Astrocyte (in vitro differentiated cells and primary cell): Measurements from ENCODE around the gene GRM7. TPM values are rescaled to one million over a fixed set of nuclear protein-coding genes. Genes with fewer than 3 reads are reported as not detected.

Experiments used
- DNase-seq: peaks from one replicate; pipeline ENCODE4 v3.0.0-alpha.2; 2010; ENCODE audit warnings: low read depth
- FAIRE-seq: peaks from 2 replicates; lab custom pipeline; 2011; peaks lifted over from hg19 to GRCh38; lab: Jason Lieb, UNC
- H2AFZ ChIP-seq: 2 replicates; pipeline ENCODE4 v1.6.0; 2012; ENCODE audit warnings: low read depth, low read length, inconsistent platforms
- H3K27ac ChIP-seq: 2 replicates; pipeline ENCODE4 v1.5.1; 2011; ENCODE audit warnings: low read depth, low read length, inconsistent platforms
- H3K27me3 ChIP-seq: 2 replicates; pipeline ENCODE4 v1.6.0; 2011; ENCODE audit warnings: low read length, inconsistent platforms; ENCODE audit not compliant: insufficient read depth
- H3K36me3 ChIP-seq: 2 replicates; pipeline ENCODE4 v1.5.1; 2011; ENCODE audit warnings: low read length, inconsistent platforms; ENCODE audit not compliant: insufficient read depth
- H3K4me1 ChIP-seq: 2 replicates; pipeline ENCODE4 v1.5.1; 2011; ENCODE audit warnings: low read length, inconsistent platforms; ENCODE audit not compliant: insufficient read depth
- H3K4me2 ChIP-seq: 2 replicates; pipeline ENCODE4 v1.6.0; 2012; ENCODE audit warnings: low read length, inconsistent platforms
- H3K4me3 ChIP-seq: 2 replicates; pipeline ENCODE4 v1.5.1; 2011; ENCODE audit warnings: low read depth, mild to moderate bottlenecking, low read length, inconsistent platforms; ENCODE audit not compliant: insufficient read depth
- H3K79me2 ChIP-seq: 2 replicates; pipeline ENCODE4 v1.6.0; 2012; ENCODE audit warnings: mild to moderate bottlenecking, low read length, inconsistent platforms; ENCODE audit not compliant: insufficient read depth
- H3K9ac ChIP-seq: 2 replicates; pipeline ENCODE4 v1.6.0; 2012; ENCODE audit warnings: mild to moderate bottlenecking, low read length, inconsistent platforms
- H3K9me3 ChIP-seq: 2 replicates; pipeline ENCODE4 v1.5.1; 2012; ENCODE audit warnings: low read depth, mild to moderate bottlenecking, low read length, inconsistent platforms; ENCODE audit not compliant: insufficient read depth
- H4K20me1 ChIP-seq: 2 replicates; pipeline ENCODE4 v1.6.0; 2012; ENCODE audit warnings: low read length, inconsistent platforms; ENCODE audit not compliant: insufficient read depth
- H3K27ac Mint-ChIP-seq: one replicate; pipeline ENCODE4 v1.8.0; 2021; ENCODE audit warnings: mild to moderate bottlenecking, mixed read lengths; ENCODE audit not compliant: unreplicated experiment
- H3K27me3 Mint-ChIP-seq: one replicate; pipeline ENCODE4 v1.8.0; 2021; ENCODE audit warnings: low read depth, mixed read lengths; ENCODE audit not compliant: unreplicated experiment
- H3K36me3 Mint-ChIP-seq: one replicate; pipeline ENCODE4 v1.8.0; 2021; ENCODE audit warnings: low read depth, mixed read lengths; ENCODE audit not compliant: unreplicated experiment
- H3K4me1 Mint-ChIP-seq: one replicate; pipeline ENCODE4 v1.8.0; 2021; ENCODE audit warnings: low read depth, mixed read lengths; ENCODE audit not compliant: unreplicated experiment
- H3K4me3 Mint-ChIP-seq: one replicate; pipeline ENCODE4 v1.8.0; 2021; ENCODE audit warnings: mild to moderate bottlenecking, moderate library complexity, mixed read lengths; ENCODE audit not compliant: unreplicated experiment
- H3K9me3 Mint-ChIP-seq: one replicate; pipeline ENCODE4 v1.8.0; 2021; ENCODE audit warnings: mild to moderate bottlenecking, mixed read lengths; ENCODE audit not compliant: unreplicated experiment
- CTCF ChIP-seq: IDR thresholded peaks from 2 replicates; pipeline ENCODE4 v1.5.1; 2011; ENCODE audit warnings: low read depth, mild to moderate bottlenecking, inconsistent platforms, low read length, moderate library complexity; ENCODE audit not compliant: insufficient read depth
- EZH2 ChIP-seq: IDR thresholded peaks from 2 replicates; pipeline ENCODE4 v1.6.1; 2012; ENCODE audit warnings: mild to moderate bottlenecking, low read length, inconsistent platforms; ENCODE audit not compliant: insufficient read depth
- total RNA-seq: library from RNA; stranded (reverse); gene quantifications from 2 replicates; pipeline ENCODE4 v1.2.1, GENCODE V29; 2021

Gene GRM7
- total RNA-seq, 1 donor from 2014 or later = not detected

- Mint-ChIP-seq H3K27me3 (no peaks in the 10 kb centered on the region), H3K36me3 (no peaks in the 10 kb centered on the region), H3K4me1 (no peaks in the 10 kb centered on the region), H3K27ac (no peak overlapping the region), H3K9me3 (no peaks in the 10 kb centered on the region), H3K4me3 (no peak overlapping the region)
- FAIRE-seq = no peak
- no peaks in the 10 kb centered on the region for H3K79me2 ChIP-seq
- no peak for TF ChIP-seq CTCF
- no peak for TF ChIP-seq EZH2
- no peak overlapping the region for H3K9ac ChIP-seq
- no peak overlapping the region for H3K27ac ChIP-seq
- no peak overlapping the region for H3K4me3 ChIP-seq
- DNase-seq = no peak
- no peak overlapping the region for H2AFZ ChIP-seq
- no peaks in the 10 kb centered on the region for H3K36me3 ChIP-seq
- no peaks in the 10 kb centered on the region for H3K27me3 ChIP-seq
- no peaks in the 10 kb centered on the region for H3K9me3 ChIP-seq
- H3K4me2 ChIP-seq = no peak overlapping the region
- H4K20me1 ChIP-seq = no peaks in the 10 kb centered on the region
- H3K4me1 ChIP-seq = no peaks in the 10 kb centered on the region
Measured at GRCh38 chr3:7693976-7694375, 833.1 kb downstream of the GRM7 start.

- H3K4me1 ChIP-seq = no peaks in the 10 kb centered on the region
- H3K4me3 Mint-ChIP-seq = no peak overlapping the region
Measured at GRCh38 chr3:7695049-7695448, 834.1 kb downstream of the GRM7 start.

More at GRCh38 chr3:7695049-7695448, 834.1 kb downstream of the GRM7 start:
- no peaks in the 10 kb centered on the region for H3K9me3 Mint-ChIP-seq
- H4K20me1 ChIP-seq = no peaks in the 10 kb centered on the region
- H3K9ac ChIP-seq = no peak overlapping the region
- H3K9me3 ChIP-seq = no peaks in the 10 kb centered on the region
- FAIRE-seq (no peak), DNase-seq (no peak)
- H3K27me3 Mint-ChIP-seq = no peaks in the 10 kb centered on the region
- no peak overlapping the region for H3K4me3 ChIP-seq
- H3K27me3 ChIP-seq = no peaks in the 10 kb centered on the region
- no peak for TF ChIP-seq CTCF
- no peak for TF ChIP-seq EZH2
- H3K4me2 ChIP-seq = no peak overlapping the region
- H3K4me1 Mint-ChIP-seq = no peaks in the 10 kb centered on the region
- H3K27ac ChIP-seq = no peak overlapping the region
- H3K79me2 ChIP-seq = no peaks in the 10 kb centered on the region
- no peak overlapping the region for H3K27ac Mint-ChIP-seq
- H3K36me3 Mint-ChIP-seq = no peaks in the 10 kb centered on the region
- H2AFZ ChIP-seq = no peak overlapping the region
- H3K36me3 ChIP-seq = no peaks in the 10 kb centered on the region
